Measurements from ENCODE around the gene STK26.
"Not testable (repeated sequence)": the region's sequence is repeated elsewhere in the genome, so short reads cannot be mapped to it uniquely, and the experiment has no call there.

Gene STK26

GRCh38 chrX:132040066-132040465 is 17.0 kb downstream of the STK26 start:
- no peak for DNase-seq

- no peak for DNase-seq
Observed at GRCh38 chrX:132041015-132041414, 17.9 kb downstream of the STK26 start.

- no peak for DNase-seq
Observed at GRCh38 chrX:132043977-132044376, 20.9 kb downstream of the STK26 start.

GRCh38 chrX:132044953-132045352 is 21.9 kb downstream of the STK26 start:
- no peak for DNase-seq

GRCh38 chrX:132045456-132045855 is 22.4 kb downstream of the STK26 start:
- no peak for DNase-seq

- no peak for DNase-seq
Observed at GRCh38 chrX:132046533-132046932, 23.4 kb downstream of the STK26 start.

- not testable (repeated sequence) for DNase-seq
Observed at GRCh38 chrX:132051778-132052177, 28.7 kb downstream of the STK26 start.

GRCh38 chrX:132058050-132058449 is 34.9 kb downstream of the STK26 start:
- no peak for DNase-seq

GRCh38 chrX:132058975-132059374 is 35.9 kb downstream of the STK26 start:
- DNase-seq: no peak

GRCh38 chrX:132059973-132060540 is 37.0 kb downstream of the STK26 start:
- no peak for DNase-seq

- DNase-seq: no peak
Observed at GRCh38 chrX:132063334-132063733, 40.2 kb downstream of the STK26 start.

GRCh38 chrX:132063862-132064261 is 40.8 kb downstream of the STK26 start:
- no peak for DNase-seq

- no peak for DNase-seq
Observed at GRCh38 chrX:132068405-132068804, 45.3 kb downstream of the STK26 start.

GRCh38 chrX:132071254-132071653 is 48.2 kb downstream of the STK26 start:
- no peak for DNase-seq

GRCh38 chrX:132077414-132077813 is 54.3 kb downstream of the STK26 start:
- DNase-seq: no peak

- no peak for DNase-seq
Observed at GRCh38 chrX:132077912-132078311, 54.8 kb downstream of the STK26 start.

GRCh38 chrX:132085786-132086185 is 62.7 kb downstream of the STK26 start:
- no peak for DNase-seq

- DNase-seq: no peak
Observed at GRCh38 chrX:132086672-132087071, 63.6 kb downstream of the STK26 start.

- DNase-seq: no peak
Observed at GRCh38 chrX:132088864-132089263, 65.8 kb downstream of the STK26 start.

GRCh38 chrX:132090403-132091159 is 67.5 kb downstream of the STK26 start:
- DNase-seq: no peak

- peak; percentile 63 for DNase-seq
Observed at GRCh38 chrX:132092439-132093065, 69.5 kb downstream of the STK26 start.

GRCh38 chrX:132093239-132093860 is 70.2 kb downstream of the STK26 start:
- no peak for DNase-seq

GRCh38 chrX:132094164-132094563 is 71.1 kb downstream of the STK26 start:
- DNase-seq: no peak

- DNase-seq: not testable (repeated sequence)
Observed at GRCh38 chrX:132098704-132099103, 75.6 kb downstream of the STK26 start.

All from CD4-positive, alpha-beta T cell treated with Interleukin-17A for 4 hours (primary cell).